Measurements from ENCODE around the gene FCHSD2. TPM values are rescaled to one million over a fixed set of nuclear protein-coding genes. Genes with fewer than 3 reads are reported as not detected.
A peak's percentile ranks its signal among the peaks of the same experiment; 100 is the strongest.

FCHSD2 gene
- total and polyA plus RNA-seq, 2 of the 13 experiments (the other 11 are each of a cell fraction or from before 2014, with no cell fraction given), result 20.5 to 24.8 TPM

GRCh38 chr11:73175551-73176144 is 33.5 kb upstream of the FCHSD2 start (continued):
- TF ChIP-seq ZNF318 (CRISPR knock-in tag; IDR thresholded peaks at IDR 0.05), result no peak
- no peak for TF ChIP-seq ZNF563 (CRISPR knock-in tag; IDR thresholded peaks at IDR 0.05)
- TF ChIP-seq, protein P1, sequence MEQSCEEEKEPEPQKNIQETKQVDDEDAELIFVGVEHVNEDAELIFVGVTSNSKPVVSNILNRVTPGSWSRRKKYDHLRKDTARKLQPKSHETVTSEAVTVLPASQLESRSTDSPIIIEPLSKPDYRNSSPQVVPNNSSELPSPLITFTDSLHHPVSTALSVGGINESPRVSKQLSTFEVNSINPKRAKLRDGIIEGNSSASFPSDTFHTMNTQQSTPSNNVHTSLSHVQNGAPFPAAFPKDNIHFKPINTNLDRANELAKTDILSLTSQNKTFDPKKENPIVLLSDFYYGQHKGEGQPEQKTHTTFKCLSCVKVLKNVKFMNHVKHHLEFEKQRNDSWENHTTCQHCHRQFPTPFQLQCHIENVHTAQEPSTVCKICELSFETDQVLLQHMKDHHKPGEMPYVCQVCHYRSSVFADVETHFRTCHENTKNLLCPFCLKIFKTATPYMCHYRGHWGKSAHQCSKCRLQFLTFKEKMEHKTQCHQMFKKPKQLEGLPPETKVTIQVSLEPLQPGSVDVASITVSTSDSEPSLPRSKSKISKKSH (CRISPR knock-in tag; IDR thresholded peaks at IDR 0.05; ENCODE audit: borderline replicate concordance), result no peak
- TF ChIP-seq ZNF451 (CRISPR knock-in tag; IDR thresholded peaks at IDR 0.05), result no peak
- no peak for TF ChIP-seq ZNF564 (CRISPR knock-in tag; IDR thresholded peaks at IDR 0.05)
- no peak for TF ChIP-seq KDM5B (CRISPR knock-in tag; IDR thresholded peaks at IDR 0.05; ENCODE audit: borderline replicate concordance)
- TF ChIP-seq ZNF615 (CRISPR knock-in tag; IDR thresholded peaks at IDR 0.05; ENCODE audit: borderline replicate concordance), result no peak
- TF ChIP-seq ZNF556 (CRISPR knock-in tag; IDR thresholded peaks at IDR 0.05; ENCODE audit: borderline replicate concordance), result no peak; the same call in 1 of the 2 replicates
- TF ChIP-seq KAT7 (CRISPR knock-in tag; IDR thresholded peaks at IDR 0.05; ENCODE audit: borderline replicate concordance), result no peak
- TF ChIP-seq ZFP90 (CRISPR knock-in tag; IDR thresholded peaks at IDR 0.05; ENCODE audit: borderline replicate concordance), result no peak
- no peak for TF ChIP-seq ZNF709 (CRISPR knock-in tag; IDR thresholded peaks at IDR 0.05)
- TF ChIP-seq, protein P2, sequence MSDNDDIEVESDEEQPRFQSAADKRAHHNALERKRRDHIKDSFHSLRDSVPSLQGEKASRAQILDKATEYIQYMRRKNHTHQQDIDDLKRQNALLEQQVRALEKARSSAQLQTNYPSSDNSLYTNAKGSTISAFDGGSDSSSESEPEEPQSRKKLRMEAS (IDR thresholded peaks at IDR 0.05), result peak; percentile 38; the same call in 1 of the 2 replicates
- no peak for TF ChIP-seq SOX6 (IDR thresholded peaks at IDR 0.05)
- TF ChIP-seq SOX6 (CRISPR knock-in tag; IDR thresholded peaks at IDR 0.05), result peak; percentile 81
- no peak for TF ChIP-seq ZNF674 (CRISPR knock-in tag; IDR thresholded peaks at IDR 0.05; ENCODE audit: low read depth)
- TF ChIP-seq SMARCC2 (IDR thresholded peaks at IDR 0.05), result no peak
- no peak for TF ChIP-seq MED8 (CRISPR knock-in tag; IDR thresholded peaks at IDR 0.05; ENCODE audit: insufficient replicate concordance)
- no peak for TF ChIP-seq ZNF775 (CRISPR knock-in tag; IDR thresholded peaks at IDR 0.05; ENCODE audit: borderline replicate concordance)
- TF ChIP-seq, protein P3, sequence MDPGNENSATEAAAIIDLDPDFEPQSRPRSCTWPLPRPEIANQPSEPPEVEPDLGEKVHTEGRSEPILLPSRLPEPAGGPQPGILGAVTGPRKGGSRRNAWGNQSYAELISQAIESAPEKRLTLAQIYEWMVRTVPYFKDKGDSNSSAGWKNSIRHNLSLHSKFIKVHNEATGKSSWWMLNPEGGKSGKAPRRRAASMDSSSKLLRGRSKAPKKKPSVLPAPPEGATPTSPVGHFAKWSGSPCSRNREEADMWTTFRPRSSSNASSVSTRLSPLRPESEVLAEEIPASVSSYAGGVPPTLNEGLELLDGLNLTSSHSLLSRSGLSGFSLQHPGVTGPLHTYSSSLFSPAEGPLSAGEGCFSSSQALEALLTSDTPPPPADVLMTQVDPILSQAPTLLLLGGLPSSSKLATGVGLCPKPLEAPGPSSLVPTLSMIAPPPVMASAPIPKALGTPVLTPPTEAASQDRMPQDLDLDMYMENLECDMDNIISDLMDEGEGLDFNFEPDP (CRISPR knock-in tag; conservative IDR thresholded peaks at IDR 0.05), result no peak
- TF ChIP-seq DMAP1 (CRISPR knock-in tag; IDR thresholded peaks at IDR 0.05), result peak; percentile 45; the same call in 1 of the 2 replicates
